Left lung (tissue), 10 donors: Measurements from ENCODE around the gene SDCCAG8. TPM values are rescaled to one million over a fixed set of nuclear protein-coding genes. Genes with fewer than 3 reads are reported as not detected.

Source experiments
- ATAC-seq: fragments of 200-7000 bp; cut with Tn5 transposase; one replicate; pipeline ENCODE4 v1.9.1; 2020; ENCODE audit warnings: moderate library complexity
- DNase-seq, 4 donors: peaks; one replicate each; pipeline ENCODE4 v3.0.0-alpha.2; 2013 to 2020
- H3K27ac ChIP-seq, 2 donors: fragments of 200-600 bp; sonication (generic) in 1 of 2; one replicate each; pipeline versions ENCODE4 v1.5.0 to v1.8.0; 2020 to 2021
- H3K27me3 ChIP-seq, 2 donors: fragments of 200-600 bp; sonication (generic) in 1 of 2; one replicate each; pipeline versions ENCODE4 v1.5.0 to v1.8.0; 2020 to 2021
- H3K36me3 ChIP-seq, 2 donors: fragments of 200-600 bp; sonication (generic) in 1 of 2; one replicate each; pipeline versions ENCODE4 v1.5.0 to v1.8.0; 2020 to 2021
- H3K4me1 ChIP-seq, 2 donors: fragments of 200-600 bp; one replicate each; pipeline ENCODE4 v1.8.0; 2021
- H3K4me3 ChIP-seq, 2 donors: fragments of 200-600 bp; sonication (generic) in 1 of 2; one replicate each; pipeline versions ENCODE4 v1.5.0 to v1.8.0; 2020 to 2021; ENCODE audit warnings: mild to moderate bottlenecking in 1 of 2
- H3K9me3 ChIP-seq, 2 donors: fragments of 200-600 bp; sonication (generic) in 1 of 2; one replicate each; pipeline versions ENCODE4 v1.5.0 to v1.8.0; 2020 to 2021
- CTCF ChIP-seq, 2 donors: fragments of 200-600 bp; sonication (generic) in 1 of 2; IDR thresholded peaks; one replicate each; pipeline versions ENCODE4 v1.5.0 to v1.8.0; 2021; ENCODE audit warnings: antibody characterized with exemption in 2 of 2
- intact Hi-C, 2 donors: fragments of 100-400 bp; cut with DNase I; formaldehyde crosslinking; loops; one replicate each; pipeline versions ENCODE4 v1.11.2 to v1.14.2; 2022
- polyA plus RNA-seq, 6 donors: library from polyadenylated mRNA; unstranded; fragments of 120-200 nt; gene quantifications; one replicate each; pipeline ENCODE4 v1.2.1, GENCODE V29; 2013; ENCODE audit not compliant: insufficient read length in 6 of 6
- total RNA-seq, 2 donors: library from RNA; stranded (reverse); fragmentation: NEBNext Ultra II Directional; extraction: Animal tissue kit (Norgen Biotek cat#: 25700); gene quantifications; one replicate each; pipeline ENCODE4 v1.2.1, GENCODE V29; 2021
- donor health status: DM: no; HTN: yes; CAD: no.
- donor health status: DM: no; HTN: no; CAD: no.

SDCCAG8 gene
- total and polyA plus RNA-seq, 8 donors, result 36.6 to 83.7 (median 44.6) TPM

DNA sequence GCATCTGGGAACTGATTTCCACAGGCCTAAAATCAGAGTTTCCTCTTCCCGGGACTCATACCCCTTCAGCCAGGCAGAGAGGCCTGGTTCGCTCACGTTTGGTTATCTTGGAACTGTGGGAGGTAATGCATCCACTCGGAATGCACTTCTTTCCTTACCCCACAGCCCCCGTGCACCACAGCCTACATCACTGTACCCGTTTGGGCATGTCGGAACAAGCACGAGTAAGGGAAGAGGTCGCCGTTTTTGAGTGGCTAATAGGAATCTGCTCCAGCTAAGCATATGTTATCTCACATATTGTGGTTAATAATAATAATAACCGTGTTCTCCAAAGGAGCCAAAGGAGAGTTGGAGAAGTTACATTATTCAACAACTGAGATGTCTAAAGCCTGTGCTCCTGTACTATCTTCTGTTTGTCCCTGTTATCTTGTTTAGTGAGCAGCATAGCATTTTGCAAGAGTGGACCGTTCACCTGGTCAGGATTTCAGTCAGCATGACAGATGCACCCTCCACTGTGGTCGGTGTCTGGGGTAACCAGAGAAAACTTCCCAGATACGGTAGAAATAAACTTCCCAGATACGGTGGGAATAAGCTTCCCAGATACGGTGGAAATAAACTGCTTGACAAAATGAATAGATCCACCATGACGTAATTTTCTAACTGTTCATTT lies 198.6 kb downstream of the SDCCAG8 start:
- H3K27me3 ChIP-seq, result no peaks in the 10 kb centered on the region
- DNase-seq, result no peak
- TF ChIP-seq CTCF (IDR thresholded peaks at IDR 0.05), result no peak
- intact Hi-C loops, result no loop called here
- no peaks in the 10 kb centered on the region for H3K9me3 ChIP-seq
- no peak overlapping the region for H3K4me3 ChIP-seq
- peaks cover 0 to 18% of the 10 kb centered on the region in 2 donors for H3K4me1 ChIP-seq
- ATAC-seq, result no peak
- H3K36me3 ChIP-seq, result peaks cover 0 to 8% of the 10 kb centered on the region in 2 donors
- H3K27ac ChIP-seq, result no peak overlapping the region

DNA sequence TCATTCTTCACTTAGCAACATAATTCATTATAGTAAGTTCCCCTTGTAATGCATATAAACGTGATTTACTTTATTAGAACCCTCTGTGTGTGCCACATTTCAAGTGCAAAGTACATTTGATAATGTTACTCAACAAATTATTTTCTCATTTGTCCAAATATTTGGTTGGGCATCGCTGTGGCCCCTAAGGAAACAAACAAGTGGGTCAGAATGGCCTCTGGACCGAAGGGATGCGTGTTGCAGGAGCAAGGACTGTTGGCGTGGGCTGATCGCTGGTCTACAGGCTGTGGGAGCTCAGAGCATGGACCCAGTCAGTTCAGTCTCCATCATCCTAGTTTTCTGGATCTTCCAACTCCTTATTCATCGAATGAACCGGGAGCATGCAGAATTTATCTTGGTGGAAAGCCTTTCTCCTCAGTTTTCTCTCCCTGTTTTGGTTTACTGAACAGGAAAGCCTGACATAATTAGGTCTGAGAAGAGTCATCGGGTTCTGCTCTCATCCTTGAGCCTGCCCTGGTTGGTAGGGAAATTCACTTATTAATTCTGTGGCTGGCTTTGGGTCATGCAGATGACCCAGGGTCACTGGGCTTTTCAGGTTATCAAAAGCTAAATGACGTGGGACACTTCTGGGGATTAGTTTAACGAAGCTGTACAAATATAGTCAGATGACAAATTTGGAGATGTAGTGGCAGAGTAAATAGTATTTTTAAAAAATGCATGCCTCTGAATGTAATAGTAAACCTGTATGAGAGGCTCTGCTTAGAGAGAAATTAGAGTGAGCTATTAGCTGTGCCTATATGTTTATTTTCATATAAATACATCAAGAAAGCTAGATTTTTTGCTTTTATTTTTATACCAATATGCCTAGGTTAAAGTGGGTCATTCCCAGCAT lies 200.2 kb downstream of the SDCCAG8 start:
- intact Hi-C loops, result no loop called here
- Histone ChIP-seq H3K4me1 (peaks cover 0 to 19% of the 10 kb centered on the region in 2 donors), H3K9me3 (no peaks in the 10 kb centered on the region), H3K27me3 (no peaks in the 10 kb centered on the region), H3K4me3 (no peak overlapping the region), H3K27ac (no peak overlapping the region), H3K36me3 (peaks cover 0 to 8% of the 10 kb centered on the region in 2 donors)
- ATAC-seq (peak; percentile 59), DNase-seq (no peak)
- TF ChIP-seq CTCF (IDR thresholded peaks at IDR 0.05), result no peak

GRCh38 chr1:243457363-243457982 lies 201.6 kb downstream of the SDCCAG8 start:
- Histone ChIP-seq H3K4me3 (no peak overlapping the region), H3K36me3 (peaks cover 0 to 3% of the 10 kb centered on the region in 2 donors), H3K27ac (no peak overlapping the region), H3K9me3 (no peaks in the 10 kb centered on the region), H3K4me1 (peaks cover 0 to 12% of the 10 kb centered on the region in 2 donors), H3K27me3 (no peaks in the 10 kb centered on the region)
- intact Hi-C loops, result no loop called here
- DNase-seq (no peak), ATAC-seq (peak; percentile 64)
- TF ChIP-seq CTCF (IDR thresholded peaks at IDR 0.05), result no peak

DNA sequence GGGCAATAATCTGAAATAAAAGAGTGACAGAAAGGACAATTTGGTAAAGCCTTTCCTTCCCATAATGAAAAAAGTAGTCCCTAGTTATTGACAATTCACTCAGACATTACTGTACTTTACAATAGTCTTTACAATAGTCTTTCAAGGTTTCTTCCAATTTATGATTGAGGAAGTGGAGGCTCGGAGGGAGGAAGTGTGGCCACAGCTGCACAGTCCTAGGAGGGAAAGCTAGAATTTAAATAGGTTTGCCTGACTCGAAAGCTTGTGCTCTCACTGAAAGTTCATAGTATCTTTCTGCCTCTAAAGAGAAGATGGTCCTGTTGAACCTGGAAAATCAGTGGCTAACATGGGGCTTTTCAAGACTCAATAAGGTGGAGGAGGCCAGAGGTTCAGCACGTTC lies 203.2 kb downstream of the SDCCAG8 start:
- Histone ChIP-seq H3K36me3 (peaks cover 0 to 3% of the 10 kb centered on the region in 2 donors), H3K27me3 (no peaks in the 10 kb centered on the region), H3K27ac (no peak overlapping the region), H3K4me1 (peaks cover 0 to 12% of the 10 kb centered on the region in 2 donors), H3K4me3 (no peak overlapping the region), H3K9me3 (no peaks in the 10 kb centered on the region)
- no peak for TF ChIP-seq CTCF (IDR thresholded peaks at IDR 0.05)
- intact Hi-C loops, result no loop called here
- ATAC-seq, result no peak
- no peak for DNase-seq

GRCh38 chr1:243461700-243462099 lies 205.9 kb downstream of the SDCCAG8 start:
- Histone ChIP-seq H3K27me3 (no peaks in the 10 kb centered on the region), H3K27ac (no peak overlapping the region), H3K4me1 (peaks cover 0 to 12% of the 10 kb centered on the region in 2 donors), H3K9me3 (no peaks in the 10 kb centered on the region), H3K36me3 (no peaks in the 10 kb centered on the region), H3K4me3 (no peak overlapping the region)
- TF ChIP-seq CTCF (IDR thresholded peaks at IDR 0.05), result no peak
- no peak for DNase-seq
- intact Hi-C loops, result no loop called here
- no peak for ATAC-seq
